GM10847 (cell line): ENCODE data around the gene CACNG8.

ENCODE experiments used
- POLR2A ChIP-seq: IDR thresholded peaks from 2 replicates; pipeline ENCODE4 v1.6.1; 2011; ENCODE audit not compliant: insufficient read length; ENCODE audit errors: extremely low read depth

The CACNG8 gene

DNA sequence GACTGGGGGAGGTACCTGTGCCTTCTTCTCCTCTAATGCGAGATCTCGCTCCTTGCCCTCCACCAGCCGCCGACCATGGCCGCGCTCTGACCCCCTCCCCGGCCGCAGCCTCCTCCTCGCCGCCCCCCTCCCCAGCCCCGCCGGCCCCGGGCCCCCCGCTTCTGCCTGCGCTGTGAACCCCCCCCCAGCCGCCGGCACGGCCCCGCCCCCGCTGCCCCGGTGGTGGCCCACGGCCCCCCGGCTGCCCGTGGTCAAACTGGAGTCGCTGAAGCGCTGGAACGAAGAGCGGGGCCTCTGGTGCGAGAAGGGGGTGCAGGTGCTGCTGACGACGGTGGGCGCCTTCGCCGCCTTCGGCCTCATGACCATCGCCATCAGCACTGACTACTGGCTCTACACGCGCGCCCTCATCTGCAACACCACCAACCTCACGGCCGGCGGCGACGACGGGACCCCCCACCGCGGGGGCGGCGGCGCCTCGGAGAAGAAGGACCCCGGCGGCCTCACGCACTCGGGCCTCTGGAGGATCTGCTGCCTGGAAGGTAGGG lies at the start of gene CACNG8:
TSS of gene CACNG8 (plus strand) at position 51 of the 545 bp plus-strand sequence.
- TF ChIP-seq POLR2A: no peak

DNA sequence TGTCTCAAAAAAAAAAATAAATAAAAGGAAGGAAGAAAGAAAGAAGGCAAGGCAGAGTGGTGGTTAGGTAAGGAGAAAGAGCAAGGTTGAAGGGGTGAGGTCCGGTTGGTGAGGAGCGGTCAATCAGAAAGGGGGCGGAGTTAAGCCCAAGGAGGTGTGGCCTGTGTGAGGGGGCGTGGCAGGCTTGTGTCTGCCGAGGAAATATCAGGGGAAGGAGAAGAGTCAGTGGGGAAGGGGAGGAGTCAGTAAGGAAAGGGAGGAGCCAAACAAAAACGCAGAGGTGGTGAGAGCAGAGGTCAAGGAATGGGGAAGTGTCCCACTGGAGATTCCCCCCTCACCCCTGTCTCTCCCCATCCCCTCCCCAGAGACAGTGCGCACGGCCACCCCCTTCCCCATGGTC lies 47.7 kb upstream of the CACNG8 start:
- TF ChIP-seq POLR2A: no peak

GRCh38 chr19:53916004-53916403 lies 46.7 kb upstream of the CACNG8 start:
- TF ChIP-seq POLR2A: no peak

DNA sequence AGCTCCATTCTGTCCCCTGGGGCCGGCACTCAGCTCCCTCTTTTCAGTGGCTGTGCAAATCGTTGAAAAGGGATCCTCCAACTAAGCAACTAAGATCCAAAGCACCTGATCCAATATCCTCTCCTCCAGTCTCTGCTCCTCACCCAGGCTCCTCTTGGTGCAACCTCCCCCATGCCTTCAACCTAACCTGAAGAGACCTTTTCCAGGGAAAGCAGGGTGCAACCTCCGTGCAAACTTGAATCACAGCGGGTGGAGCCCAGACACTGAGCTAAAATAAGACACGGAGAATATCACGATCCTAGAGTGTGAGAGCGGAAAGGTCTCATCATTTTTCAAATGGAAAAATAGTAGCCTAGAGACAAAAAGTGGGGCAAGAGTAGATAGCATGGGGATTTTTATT lies 45.4 kb upstream of the CACNG8 start:
- no peak for TF ChIP-seq POLR2A

DNA sequence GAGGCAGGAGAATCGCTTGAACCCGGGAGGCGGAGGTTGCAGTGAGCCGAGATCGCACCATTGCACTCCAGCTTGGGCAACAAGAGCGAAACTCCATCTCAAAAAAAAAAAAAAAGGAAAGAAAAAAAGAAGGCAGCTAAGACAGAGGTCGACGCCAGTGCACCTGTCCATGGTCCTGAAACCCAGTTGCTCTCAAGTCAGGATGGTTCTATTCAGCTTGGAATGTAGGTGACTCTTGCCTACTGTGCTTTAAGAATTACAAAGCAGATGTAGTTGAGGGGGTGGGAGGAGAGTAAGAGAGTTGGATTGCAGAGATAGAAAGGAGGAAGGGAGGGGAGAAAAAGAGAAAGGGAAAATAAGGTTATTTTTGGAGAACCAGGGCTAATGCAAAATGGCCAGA lies 35.0 kb upstream of the CACNG8 start:
- TF ChIP-seq POLR2A: no peak

DNA sequence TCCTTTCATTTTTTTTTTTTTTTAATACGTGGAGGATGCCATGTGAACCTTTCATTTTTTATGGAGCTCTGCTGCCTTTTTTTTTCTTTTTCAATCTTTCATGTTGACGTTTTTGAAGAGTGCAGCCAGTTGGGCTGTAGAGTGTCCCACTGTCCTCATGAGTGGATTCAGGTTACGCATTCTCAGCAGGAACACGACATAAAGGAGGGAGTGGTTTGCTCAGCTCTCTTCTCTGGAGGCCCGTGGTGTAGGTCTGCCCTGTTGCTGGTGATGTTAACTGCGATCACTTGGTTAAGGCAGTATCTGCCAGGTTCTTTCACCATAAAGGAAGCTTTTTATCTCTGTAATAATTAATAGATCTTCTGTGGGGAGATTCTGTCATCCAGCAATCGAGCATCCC lies 26.7 kb upstream of the CACNG8 start:
- TF ChIP-seq POLR2A: no peak

- no peak for TF ChIP-seq POLR2A
Observed at GRCh38 chr19:53942001-53942786, 20.5 kb upstream of the CACNG8 start.

DNA sequence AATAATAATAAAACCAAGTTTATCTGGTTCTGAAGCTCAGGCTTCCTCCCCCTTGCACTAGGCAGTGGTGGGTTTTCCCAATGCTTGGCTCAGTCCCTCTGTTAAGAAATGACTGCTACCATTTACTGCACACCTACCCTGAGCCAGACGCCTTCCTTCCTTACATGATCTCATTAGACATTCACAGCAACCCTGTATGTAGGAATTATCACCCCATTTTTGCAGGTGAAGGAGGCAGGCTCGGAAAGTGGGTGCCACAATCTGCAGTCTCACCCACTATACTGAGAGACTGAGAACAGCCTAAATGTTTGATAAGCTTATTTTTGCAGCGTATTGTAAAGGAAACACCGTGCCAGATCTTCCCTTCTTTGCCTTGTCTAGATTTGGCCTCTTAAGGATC lies 18.3 kb upstream of the CACNG8 start:
- no peak for TF ChIP-seq POLR2A

DNA sequence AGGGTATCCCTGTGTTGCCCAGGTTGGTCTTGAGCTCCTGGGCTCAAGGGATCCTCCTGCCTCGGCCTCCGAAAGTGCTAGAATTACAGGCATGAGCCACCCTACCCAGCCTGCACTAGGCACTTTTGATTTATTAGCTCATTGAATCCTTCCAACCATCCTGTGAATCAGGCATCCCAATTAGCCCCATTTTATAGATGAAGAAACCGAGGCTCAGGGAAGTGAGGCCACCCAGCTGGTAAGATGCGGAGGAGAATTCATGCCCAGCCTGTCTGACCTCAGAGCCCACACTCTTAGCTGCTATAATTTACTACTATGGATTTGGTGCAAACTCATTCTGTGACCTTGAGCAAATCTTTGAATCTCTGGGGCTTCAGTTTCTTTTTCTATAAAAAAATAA lies 17.8 kb upstream of the CACNG8 start:
- TF ChIP-seq POLR2A: no peak

DNA sequence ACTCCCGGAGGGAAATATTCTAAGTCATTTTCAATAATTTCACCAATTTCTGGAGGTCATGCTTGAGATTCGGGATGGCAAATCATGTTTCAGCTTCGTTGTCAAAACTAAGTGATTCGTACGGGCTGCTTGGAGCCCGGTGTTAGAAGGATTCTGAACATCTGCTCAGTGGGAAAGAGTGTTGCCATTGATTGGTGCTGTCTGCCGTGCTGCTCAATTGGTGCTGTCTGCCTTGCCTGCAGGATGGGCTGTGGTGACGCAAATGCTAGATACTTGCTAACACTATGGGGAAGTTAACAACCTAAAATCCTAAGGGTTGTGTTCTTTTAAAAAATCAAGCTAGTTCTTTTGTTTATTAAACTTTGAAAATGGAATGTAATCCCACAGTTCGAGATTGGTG lies 17.3 kb upstream of the CACNG8 start:
- TF ChIP-seq POLR2A: no peak

DNA sequence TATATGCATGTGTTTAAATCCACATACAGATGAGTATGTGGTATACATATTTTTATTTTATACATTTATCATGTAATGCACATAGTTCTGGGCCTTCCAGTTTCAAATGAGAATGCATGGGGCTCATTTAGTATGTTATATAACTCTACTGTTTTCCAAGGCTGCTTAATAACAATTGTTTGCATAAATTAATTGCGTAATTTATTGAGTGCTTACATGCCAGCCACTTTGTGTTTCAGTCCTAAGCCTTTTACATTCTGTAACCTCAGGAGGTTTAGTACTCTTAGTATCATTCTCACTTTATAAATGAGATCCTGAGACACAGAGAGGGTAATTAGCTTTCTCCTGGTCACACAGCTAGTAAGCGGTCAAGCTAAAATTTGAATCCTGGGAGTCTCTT lies 16.7 kb upstream of the CACNG8 start:
- no peak for TF ChIP-seq POLR2A

DNA sequence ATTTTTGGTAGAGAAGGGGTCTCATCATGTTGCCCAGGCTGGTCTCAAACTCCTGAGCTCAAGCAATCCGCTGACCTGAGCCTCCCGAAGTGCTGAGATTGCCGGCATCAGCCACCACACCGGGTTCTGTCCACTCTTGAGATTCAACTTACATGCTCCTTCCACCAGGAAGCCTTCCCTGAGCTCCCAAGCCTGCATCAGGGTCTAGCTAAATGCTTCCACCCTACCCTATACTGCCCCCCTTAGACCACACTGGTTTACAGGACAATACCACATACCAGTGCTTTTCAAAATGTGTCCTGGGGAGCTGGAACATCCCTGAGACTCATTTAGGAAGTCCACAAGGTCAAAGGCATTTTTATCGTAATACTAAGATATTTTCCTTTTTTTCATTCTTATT lies 15.1 kb upstream of the CACNG8 start:
- TF ChIP-seq POLR2A: no peak

- no peak for TF ChIP-seq POLR2A
Observed at GRCh38 chr19:53951436-53951835, 11.3 kb upstream of the CACNG8 start.

DNA sequence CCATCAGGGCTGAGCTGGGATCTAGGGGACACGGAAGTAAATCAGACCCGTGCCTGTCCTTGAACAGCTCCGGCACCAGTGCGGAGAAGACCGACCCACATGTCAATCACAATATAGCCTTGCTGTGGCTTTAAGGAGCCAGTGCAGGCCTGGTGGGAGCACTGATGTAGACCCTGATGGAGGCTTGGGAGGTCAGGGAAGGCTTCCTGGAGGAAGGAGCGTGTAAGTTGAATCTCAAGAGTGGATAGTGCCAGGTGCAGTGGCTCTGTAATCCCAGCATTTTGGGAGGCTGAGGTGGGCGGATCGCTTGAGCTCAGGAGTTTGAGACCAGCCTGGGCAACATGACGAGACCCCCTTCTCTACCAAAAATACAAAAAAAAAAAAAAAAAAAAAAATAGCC lies 10.8 kb upstream of the CACNG8 start:
- no peak for TF ChIP-seq POLR2A

DNA sequence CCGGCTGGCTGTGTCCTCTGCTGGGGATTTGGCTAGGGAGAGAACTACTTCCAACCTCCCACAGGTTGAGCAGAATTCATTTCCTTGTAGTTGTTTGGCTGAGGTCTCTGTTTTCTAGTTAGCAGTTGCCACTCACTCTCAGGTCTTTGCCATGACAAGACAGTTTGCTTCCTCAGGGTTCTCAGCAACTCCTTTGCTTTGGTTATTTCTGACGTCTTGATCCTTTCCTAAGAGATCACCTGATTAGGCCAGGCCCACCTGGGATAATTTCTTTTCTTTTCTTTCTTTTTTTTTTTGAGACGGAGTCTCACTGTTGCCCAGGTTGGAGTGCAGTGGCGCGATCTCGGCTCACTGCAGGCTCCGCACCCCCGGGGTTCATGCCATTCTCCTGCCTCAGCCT lies 9.4 kb upstream of the CACNG8 start:
- TF ChIP-seq POLR2A: no peak

- no peak for TF ChIP-seq POLR2A
Observed at GRCh38 chr19:53957448-53958167, 5.1 kb upstream of the CACNG8 start.

DNA sequence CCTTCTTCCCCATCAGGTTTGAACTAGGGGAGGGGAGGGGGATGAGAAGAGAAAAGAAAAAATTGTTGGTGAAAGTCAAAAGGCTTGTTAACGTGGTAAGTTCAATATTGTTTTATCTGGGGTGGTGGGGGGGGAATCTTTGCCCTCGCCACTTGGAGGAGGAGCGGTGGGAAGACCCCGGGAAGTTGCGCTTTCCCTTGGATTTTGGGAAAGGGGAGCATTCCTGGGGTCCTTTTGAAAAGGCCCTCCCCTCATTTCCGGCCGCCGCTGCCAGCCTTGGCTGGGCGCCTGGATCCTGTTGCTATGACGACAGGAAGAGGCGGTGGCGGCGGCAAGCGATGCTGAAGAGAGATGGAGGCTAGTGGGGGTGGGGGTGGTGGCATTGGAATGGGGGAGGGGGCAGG lies 4.6 kb upstream of the CACNG8 start:
- no peak for TF ChIP-seq POLR2A
